ENCODE measurements around the gene ORC3. TPM values are rescaled to one million over a fixed set of nuclear protein-coding genes. Genes with fewer than 3 reads are reported as not detected.
A peak's percentile ranks its signal among the peaks of the same experiment; 100 is the strongest.

The ORC3 gene
- total RNA-seq, 2 experiments from 2014 or later = 35.8 to 36.6 TPM

GRCh38 chr6:87667032-87667431 lies 77.1 kb downstream of the ORC3 start:
- no peak overlapping the region for H3K4me3 Mint-ChIP-seq
- ChIA-PET CTCF (no interaction called here), POLR2A (no interaction called here)
- TF ChIP-seq, protein P1, sequence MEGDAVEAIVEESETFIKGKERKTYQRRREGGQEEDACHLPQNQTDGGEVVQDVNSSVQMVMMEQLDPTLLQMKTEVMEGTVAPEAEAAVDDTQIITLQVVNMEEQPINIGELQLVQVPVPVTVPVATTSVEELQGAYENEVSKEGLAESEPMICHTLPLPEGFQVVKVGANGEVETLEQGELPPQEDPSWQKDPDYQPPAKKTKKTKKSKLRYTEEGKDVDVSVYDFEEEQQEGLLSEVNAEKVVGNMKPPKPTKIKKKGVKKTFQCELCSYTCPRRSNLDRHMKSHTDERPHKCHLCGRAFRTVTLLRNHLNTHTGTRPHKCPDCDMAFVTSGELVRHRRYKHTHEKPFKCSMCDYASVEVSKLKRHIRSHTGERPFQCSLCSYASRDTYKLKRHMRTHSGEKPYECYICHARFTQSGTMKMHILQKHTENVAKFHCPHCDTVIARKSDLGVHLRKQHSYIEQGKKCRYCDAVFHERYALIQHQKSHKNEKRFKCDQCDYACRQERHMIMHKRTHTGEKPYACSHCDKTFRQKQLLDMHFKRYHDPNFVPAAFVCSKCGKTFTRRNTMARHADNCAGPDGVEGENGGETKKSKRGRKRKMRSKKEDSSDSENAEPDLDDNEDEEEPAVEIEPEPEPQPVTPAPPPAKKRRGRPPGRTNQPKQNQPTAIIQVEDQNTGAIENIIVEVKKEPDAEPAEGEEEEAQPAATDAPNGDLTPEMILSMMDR (IDR thresholded peaks at IDR 0.05) = no peak
- no peak for ATAC-seq
- H3K27ac Mint-ChIP-seq = no peak overlapping the region
- peaks cover 35% of the 10 kb centered on the region for H3K36me3 Mint-ChIP-seq (ENCODE audit: low read depth)
- H3K4me1 Mint-ChIP-seq (ENCODE audit: low read depth) = peaks cover 13% of the 10 kb centered on the region
- no peaks in the 10 kb centered on the region for H3K27me3 Mint-ChIP-seq
- no peaks in the 10 kb centered on the region for H3K9me3 Mint-ChIP-seq
- no peak for DNase-seq
- intact Hi-C loops (cut with micrococcal nuclease) = no loop called here

GRCh38 chr6:87668013-87668412 lies 78.1 kb downstream of the ORC3 start:
- no peak overlapping the region for H3K4me3 Mint-ChIP-seq
- H3K27ac Mint-ChIP-seq = no peak overlapping the region
- H3K4me1 Mint-ChIP-seq (ENCODE audit: low read depth) = peaks cover 13% of the 10 kb centered on the region
- intact Hi-C loops (cut with micrococcal nuclease) = no loop called here
- TF ChIP-seq, protein P1 (IDR thresholded peaks at IDR 0.05) = no peak
- POLR2A ChIA-PET = no interaction called here
- no peaks in the 10 kb centered on the region for H3K27me3 Mint-ChIP-seq
- no peak for DNase-seq
- no peaks in the 10 kb centered on the region for H3K9me3 Mint-ChIP-seq
- no peak for ATAC-seq
- H3K36me3 Mint-ChIP-seq (ENCODE audit: low read depth) = peaks cover 35% of the 10 kb centered on the region
- CTCF ChIA-PET = no interaction called here

DNA sequence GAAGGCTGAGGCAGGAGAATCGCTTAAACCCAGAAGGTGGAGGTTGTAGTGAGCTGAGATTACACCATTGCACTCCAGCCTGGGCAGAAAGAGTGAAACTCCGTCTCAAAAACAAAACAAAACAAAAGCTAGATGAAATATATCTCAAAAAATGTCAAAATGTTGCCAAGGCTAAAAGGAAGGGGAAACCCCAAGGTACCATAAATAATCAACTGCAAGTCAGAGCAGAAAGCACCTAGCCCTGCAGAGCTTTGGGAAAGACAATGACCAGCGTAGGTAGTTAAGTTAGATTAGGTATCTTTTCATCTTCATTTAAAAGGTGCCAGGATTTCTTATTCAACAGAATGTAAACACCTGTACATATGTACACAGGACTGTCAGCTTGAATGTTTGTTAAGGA lies 79.1 kb downstream of the ORC3 start:
- CTCF ChIA-PET = interaction anchor here (1.0 kb wide), 1 partner anchor 163 kb away, joined by 3 read pairs; no protein-coding TSS in a partner anchor
- H3K36me3 Mint-ChIP-seq (ENCODE audit: low read depth) = peaks cover 40% of the 10 kb centered on the region
- H3K27ac Mint-ChIP-seq = no peak overlapping the region
- no peaks in the 10 kb centered on the region for H3K9me3 Mint-ChIP-seq
- no peak overlapping the region for H3K4me3 Mint-ChIP-seq
- TF ChIP-seq, protein P1 (IDR thresholded peaks at IDR 0.05) = no peak
- DNase-seq (no peak), ATAC-seq (no peak)
- peaks cover 13% of the 10 kb centered on the region for H3K4me1 Mint-ChIP-seq (ENCODE audit: low read depth)
- POLR2A ChIA-PET = interaction anchor here (1.2 kb wide), 1 partner anchor 14 kb away, joined by 3 read pairs; no protein-coding TSS in a partner anchor
- no peaks in the 10 kb centered on the region for H3K27me3 Mint-ChIP-seq
- intact Hi-C loops (cut with micrococcal nuclease) = no loop called here

GRCh38 chr6:87670707-87671106 lies 80.8 kb downstream of the ORC3 start:
- Mint-ChIP-seq H3K4me1 (ENCODE audit: low read depth) (peaks cover 13% of the 10 kb centered on the region), H3K27me3 (no peaks in the 10 kb centered on the region), H3K36me3 (ENCODE audit: low read depth) (peaks cover 51% of the 10 kb centered on the region), H3K27ac (peak overlapping the region; percentile 59), H3K9me3 (no peaks in the 10 kb centered on the region), H3K4me3 (no peak overlapping the region)
- no peak for ATAC-seq
- no peak for DNase-seq
- POLR2A ChIA-PET = no interaction called here
- intact Hi-C loops (cut with micrococcal nuclease) = no loop called here
- CTCF ChIA-PET = no interaction called here
- TF ChIP-seq, protein P1 (IDR thresholded peaks at IDR 0.05) = no peak

GRCh38 chr6:87671555-87672029 lies 81.7 kb downstream of the ORC3 start:
- H3K4me3 Mint-ChIP-seq = no peak overlapping the region
- intact Hi-C loops (cut with micrococcal nuclease) = no loop called here
- no peaks in the 10 kb centered on the region for H3K9me3 Mint-ChIP-seq
- H3K4me1 Mint-ChIP-seq (ENCODE audit: low read depth) = peaks cover 13% of the 10 kb centered on the region
- POLR2A ChIA-PET = interaction anchor here (1.4 kb wide), 1 partner anchor 14 kb away, joined by 3 read pairs; no protein-coding TSS in a partner anchor
- peak overlapping the region; percentile 59 for H3K27ac Mint-ChIP-seq
- ATAC-seq (no peak), DNase-seq (no peak)
- CTCF ChIA-PET = interaction anchor here (1.0 kb wide), 1 partner anchor 8 kb away, joined by 3 read pairs; no protein-coding TSS in a partner anchor
- no peaks in the 10 kb centered on the region for H3K27me3 Mint-ChIP-seq
- TF ChIP-seq, protein P1 (IDR thresholded peaks at IDR 0.05) = no peak
- H3K36me3 Mint-ChIP-seq (ENCODE audit: low read depth) = peaks cover 56% of the 10 kb centered on the region
